HG03045 (cell line): ENCODE data around the gene CCDC102B.
"Not testable (repeated sequence)": the region's sequence is repeated elsewhere in the genome, so short reads cannot be mapped to it uniquely, and the experiment has no call there.

Experiments
- ATAC-seq: cut with Tn5 transposase; IDR thresholded peaks from one replicate; pipeline ENCODE4 v1.9.1; 2021; ENCODE audit warnings: mild to moderate bottlenecking, moderate library complexity; ENCODE audit not compliant: unreplicated experiment

CCDC102B gene

GRCh38 chr18:68962623-68963022, 164.7 kb downstream of the CCDC102B start:
- ATAC-seq: no peak

GRCh38 chr18:68965817-68966216, 167.9 kb downstream of the CCDC102B start:
- no peak for ATAC-seq

DNA sequence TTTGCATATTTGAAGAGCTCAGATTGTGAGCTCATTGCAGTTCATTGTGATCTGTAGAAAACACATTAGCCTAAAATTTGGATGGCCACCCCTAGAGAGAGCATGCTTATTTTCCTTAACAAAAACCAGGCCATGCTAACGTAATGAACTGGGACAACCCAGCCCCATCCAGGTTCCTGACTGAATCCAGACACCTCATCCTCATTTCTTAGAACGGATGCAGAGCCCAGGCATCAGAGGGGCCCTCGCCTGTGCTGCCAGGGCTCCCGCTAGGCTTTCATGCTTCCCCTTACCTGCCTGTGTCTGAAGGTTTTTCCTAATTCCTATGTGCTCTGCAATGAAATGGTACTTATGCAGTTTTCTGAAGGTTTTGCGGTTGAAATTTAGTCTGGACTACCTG, 171.1 kb downstream of the CCDC102B start:
- ATAC-seq: no peak

GRCh38 chr18:68972176-68972575, 174.3 kb downstream of the CCDC102B start:
- no peak for ATAC-seq

GRCh38 chr18:68979737-68980136, 181.9 kb downstream of the CCDC102B start:
- ATAC-seq: no peak

GRCh38 chr18:68983126-68983525, 185.2 kb downstream of the CCDC102B start:
- no peak for ATAC-seq

DNA sequence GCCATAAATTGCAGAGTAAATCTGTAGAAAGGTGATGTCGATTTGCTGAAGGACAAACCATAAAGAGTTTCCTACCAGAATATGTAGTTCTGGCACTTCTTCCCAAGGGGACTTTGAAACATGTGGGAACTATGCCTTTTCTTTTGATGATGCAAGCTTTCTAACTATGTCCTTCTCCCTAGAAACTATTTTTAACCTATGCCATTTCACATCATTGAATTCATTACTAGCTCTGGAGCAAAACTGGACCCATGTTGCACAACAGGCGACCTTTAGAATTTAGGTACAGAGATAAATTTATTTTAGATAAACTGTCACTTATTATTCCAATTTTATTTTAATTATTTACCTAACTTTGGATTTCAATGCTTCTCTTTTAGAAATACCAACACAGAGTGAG, 186.5 kb downstream of the CCDC102B start:
- ATAC-seq: no peak

DNA sequence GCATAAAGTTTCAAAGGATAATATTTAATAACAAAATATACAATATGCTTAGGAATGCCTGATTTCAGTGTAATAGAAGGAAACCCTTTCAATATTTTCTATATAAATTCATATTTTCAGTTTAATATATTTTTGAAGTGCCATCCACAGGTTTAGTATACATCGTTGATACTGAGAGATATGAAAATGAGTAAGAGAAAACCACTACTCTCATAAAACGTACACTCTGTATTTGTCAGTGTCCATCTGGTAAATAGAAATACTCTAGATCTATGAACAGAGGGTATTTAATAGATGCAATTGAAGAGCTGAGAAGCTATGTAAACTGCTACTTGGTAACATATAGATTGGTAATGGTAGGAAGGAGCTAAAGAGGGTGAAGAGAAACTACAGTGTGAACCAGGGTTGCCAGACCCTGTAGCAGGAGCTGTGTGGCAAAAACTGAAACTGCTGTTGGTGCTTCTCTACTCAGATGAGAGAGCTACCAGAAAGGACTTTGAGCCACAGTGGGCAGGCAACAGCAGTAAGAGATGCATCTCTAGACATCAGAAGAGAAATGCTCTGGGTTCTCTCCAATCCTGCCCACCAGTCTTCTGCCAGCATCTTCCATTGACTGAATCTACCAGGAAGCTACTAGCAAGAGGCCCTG, 187.4 kb downstream of the CCDC102B start:
- ATAC-seq: no peak

- ATAC-seq: no peak
These were observed 193.4 kb downstream of the CCDC102B start for GRCh38 chr18:68991286-68991685.

- ATAC-seq: no peak
These were observed 195.0 kb downstream of the CCDC102B start for GRCh38 chr18:68992719-68993482.

GRCh38 chr18:68995675-68996074, 197.8 kb downstream of the CCDC102B start:
- ATAC-seq: no peak

DNA sequence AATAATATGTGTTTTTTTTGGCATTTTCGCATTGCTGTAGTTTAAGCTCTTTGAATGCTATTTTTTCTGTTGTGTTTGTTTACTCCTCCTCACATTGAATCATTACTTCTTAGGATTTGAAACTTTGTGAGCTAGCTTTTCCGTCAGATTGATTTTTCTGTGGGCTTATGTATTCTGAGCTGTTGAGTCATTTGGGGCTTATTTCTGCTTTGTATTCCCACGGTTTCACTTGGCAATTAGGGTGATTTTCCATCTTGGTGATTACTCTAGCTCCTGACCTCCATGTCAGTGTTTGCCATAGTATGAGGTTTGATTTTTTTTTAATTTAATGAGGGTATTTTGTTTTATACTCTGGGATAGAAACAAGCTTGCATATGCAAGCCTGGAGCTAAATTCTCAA, 200.0 kb downstream of the CCDC102B start:
- ATAC-seq: no peak

GRCh38 chr18:69000366-69000765, 202.5 kb downstream of the CCDC102B start:
- no peak for ATAC-seq

DNA sequence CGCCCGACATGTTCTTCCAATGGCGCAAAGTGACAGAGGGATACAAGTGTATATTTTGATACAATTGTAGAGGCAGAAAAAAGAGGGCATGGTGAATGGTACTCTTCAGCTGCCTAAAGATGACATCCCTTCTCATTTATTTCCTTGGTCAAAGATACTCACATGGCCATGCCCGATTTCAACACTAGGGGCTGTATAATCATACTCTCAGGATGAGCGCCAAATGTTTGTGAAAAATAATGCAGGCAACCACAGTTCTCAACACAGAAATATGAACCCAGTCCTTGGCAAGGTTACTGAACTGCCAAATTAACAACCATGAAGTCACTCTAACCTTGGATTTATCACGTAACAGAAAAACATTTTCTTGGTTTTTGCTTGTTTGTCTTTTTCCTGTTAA, 204.4 kb downstream of the CCDC102B start:
- no peak for ATAC-seq

DNA sequence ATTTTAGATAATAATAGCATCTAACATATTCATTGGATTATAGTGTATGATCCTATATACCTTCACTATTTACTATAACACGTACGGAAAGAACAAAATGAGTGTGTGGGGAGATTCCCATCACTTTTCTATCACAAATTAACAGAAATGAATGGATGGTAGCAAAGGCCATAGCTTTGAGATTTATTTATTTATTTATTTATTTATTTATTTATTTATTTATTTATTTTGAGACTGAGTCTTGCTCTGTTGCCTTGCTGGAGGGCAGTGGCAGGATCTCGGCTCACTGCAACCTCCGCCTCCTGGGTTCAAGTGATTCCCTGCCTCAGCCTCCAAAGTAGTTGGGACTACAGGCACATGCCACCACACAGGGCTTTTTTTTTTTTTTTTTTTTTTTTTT, 208.3 kb downstream of the CCDC102B start:
- not testable (repeated sequence) for ATAC-seq

DNA sequence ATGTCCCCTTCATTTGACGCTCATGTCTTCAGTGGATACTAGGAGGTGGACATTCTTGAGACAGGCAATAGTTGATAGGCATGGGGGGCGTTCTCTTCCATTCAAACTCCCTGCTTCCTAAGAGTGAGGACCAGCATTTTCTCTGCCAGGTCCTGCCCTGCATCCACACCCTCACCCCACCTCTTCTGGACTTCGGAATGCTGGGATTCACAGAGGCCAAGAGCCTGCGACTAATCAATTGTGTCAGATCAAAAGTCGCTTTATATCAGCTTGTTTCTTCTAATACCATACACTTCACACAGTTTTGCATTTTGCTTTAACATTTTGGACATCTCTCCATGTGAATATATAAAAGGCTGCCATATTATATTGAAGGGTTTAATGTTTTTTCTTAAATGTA, 210.7 kb downstream of the CCDC102B start:
- ATAC-seq: no peak

- ATAC-seq: no peak
These were observed 223.4 kb downstream of the CCDC102B start for GRCh38 chr18:69021211-69021805.

- no peak for ATAC-seq
These were observed 224.5 kb downstream of the CCDC102B start for GRCh38 chr18:69022426-69022825.

- ATAC-seq: no peak
These were observed 233.7 kb downstream of the CCDC102B start for GRCh38 chr18:69031571-69031970.

DNA sequence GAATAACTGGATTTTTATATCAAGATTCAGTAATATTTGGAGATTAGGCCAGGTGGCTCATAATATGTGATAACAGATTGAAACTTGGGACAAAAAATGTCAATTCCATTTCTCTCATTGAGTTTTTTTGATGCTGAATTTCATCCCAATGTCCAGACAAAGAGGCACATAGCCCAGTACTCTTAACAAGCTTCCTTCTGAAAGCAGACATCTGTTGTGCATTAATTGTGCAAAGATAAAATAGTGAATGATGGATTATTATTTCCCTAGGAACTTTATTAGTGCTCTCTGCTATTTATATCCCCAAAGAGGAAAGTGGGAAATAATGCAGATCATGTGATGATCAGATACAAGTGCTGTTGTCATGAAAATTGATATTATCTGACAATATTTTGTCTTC, 234.1 kb downstream of the CCDC102B start:
- no peak for ATAC-seq

DNA sequence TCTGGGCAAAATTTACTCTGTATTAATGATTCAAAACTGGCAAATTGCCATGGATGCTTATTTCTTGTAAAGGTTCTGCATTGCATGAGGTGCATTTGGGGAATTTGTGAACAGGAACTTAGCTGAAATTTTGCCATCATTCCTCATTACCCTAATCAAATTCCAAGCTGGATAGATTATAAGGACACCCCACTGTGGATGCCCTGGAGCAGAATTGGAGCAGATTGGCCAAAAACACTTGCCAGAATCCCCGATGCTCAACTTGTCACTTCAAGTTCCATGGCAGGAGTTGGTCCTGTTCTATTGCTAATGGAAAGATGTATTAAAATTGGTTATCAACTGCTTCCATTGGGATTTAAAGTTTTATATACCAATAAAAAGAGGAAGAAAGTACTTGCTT, 237.9 kb downstream of the CCDC102B start:
- no peak for ATAC-seq

GRCh38 chr18:69044215-69044614, 246.3 kb downstream of the CCDC102B start:
- ATAC-seq: no peak
